HepG2 (cell line): ENCODE data around the gene SGSH. TPM values are rescaled to one million over a fixed set of nuclear protein-coding genes. Genes with fewer than 3 reads are reported as not detected.
A peak's percentile ranks its signal among the peaks of the same experiment; 100 is the strongest.

Experiments used
- ATAD3A ChIP-seq: sonication (generic); formaldehyde crosslinking; IDR thresholded peaks from 2 replicates; pipeline ENCODE4 v1.4.0; 2020; ENCODE audit warnings: missing genetic modification reagents
- CHD4 ChIP-seq: fragments of 200-600 bp; sonication (generic); IDR thresholded peaks from 2 replicates; pipeline ENCODE4 v1.7.0; 2017; ENCODE audit warnings: mild to moderate bottlenecking, low read length, borderline replicate concordance
- GTF3A ChIP-seq: sonication (generic); formaldehyde crosslinking; conservative IDR thresholded peaks from 2 replicates; pipeline ENCODE4 v1.4.0; 2020; ENCODE audit warnings: mild to moderate bottlenecking, missing genetic modification reagents
- HNRNPH1 ChIP-seq: fragments of 200-400 bp; formaldehyde crosslinking; optimal IDR thresholded peaks from 2 replicates; pipeline ENCODE3; 2017; ENCODE audit warnings: mild to moderate bottlenecking, low read depth, low read length
- HOXA5 ChIP-seq: sonication (generic); formaldehyde crosslinking; IDR thresholded peaks from 2 replicates; pipeline ENCODE4 v1.4.0; 2020; ENCODE audit warnings: missing genetic modification reagents
- LCORL ChIP-seq, 2 experiments: fragments of 450-650 bp in 1 of 2; sonication (generic) in 1 of 2; formaldehyde crosslinking in 1 of 2; IDR thresholded peaks; 2 replicates each; pipeline versions ENCODE4 v1.5.0 to v1.6.1; 2017 to 2020; ENCODE audit warnings: antibody characterized with exemption in 1 of 2, missing genetic modification reagents in 1 of 2
- MAFG ChIP-seq: sonication (generic); formaldehyde crosslinking; IDR thresholded peaks from 2 replicates; pipeline ENCODE4 v1.5.1; 2020; ENCODE audit warnings: mild to moderate bottlenecking, missing genetic modification reagents
- MAZ ChIP-seq, 2 experiments: sonication (generic) in 1 of 2; formaldehyde crosslinking in 1 of 2; IDR thresholded peaks; 2 replicates each; pipeline versions ENCODE4 v1.5.0 to v1.6.1; 2012 to 2020; ENCODE audit warnings: low read depth in 2 of 2, mild to moderate bottlenecking in 2 of 2, borderline replicate concordance in 1 of 2, improper control_type of control experiment in 1 of 2, low read length in 1 of 2, missing genetic modification reagents in 1 of 2, moderate library complexity in 1 of 2
- MEF2D ChIP-seq: sonication (generic); formaldehyde crosslinking; IDR thresholded peaks from 2 replicates; pipeline ENCODE4 v1.5.1; 2020; ENCODE audit warnings: mild to moderate bottlenecking, missing genetic modification reagents
- PTBP1 ChIP-seq: fragments of 200-400 bp; formaldehyde crosslinking; IDR thresholded peaks from 2 replicates; pipeline ENCODE4 v1.6.1; 2018; ENCODE audit warnings: low read length, low read depth; ENCODE audit not compliant: poor library complexity, severe bottlenecking
- RARG ChIP-seq: sonication (generic); formaldehyde crosslinking; IDR thresholded peaks from 2 replicates; pipeline ENCODE4 v1.4.0; 2020; ENCODE audit warnings: low read depth, mild to moderate bottlenecking, missing genetic modification reagents
- REPIN1 ChIP-seq: sonication (generic); formaldehyde crosslinking; IDR thresholded peaks from 2 replicates; pipeline ENCODE4 v1.8.0; 2022; ENCODE audit warnings: missing genetic modification reagents, low read depth, mild to moderate bottlenecking, borderline replicate concordance
- SMARCC2 ChIP-seq: fragments of 450-650 bp; IDR thresholded peaks from 2 replicates; pipeline ENCODE4 v1.6.1; 2017; ENCODE audit warnings: antibody characterized with exemption, mild to moderate bottlenecking
- ZFP62 ChIP-seq: sonication (generic); formaldehyde crosslinking; IDR thresholded peaks from 2 replicates; pipeline ENCODE4 v1.4.0; 2020; ENCODE audit warnings: missing genetic modification reagents
- ZNF713 ChIP-seq: sonication (generic); formaldehyde crosslinking; IDR thresholded peaks from 2 replicates; pipeline ENCODE4 v1.4.0; 2020; ENCODE audit warnings: mild to moderate bottlenecking, missing genetic modification reagents
- ZNF816 ChIP-seq: sonication (generic); formaldehyde crosslinking; IDR thresholded peaks from 2 replicates; pipeline ENCODE4 v1.8.0; 2022; ENCODE audit warnings: missing genetic modification reagents, mild to moderate bottlenecking, borderline replicate concordance
- polyA plus RNA-seq, 8 experiments: library from polyadenylated mRNA; depleted of rRNA in 3 of 8; stranded (reverse) in 7 of 8; unstranded in 1 of 8; fragments of >200 nt; fragmentation: Illumina TruSeq in 4 of 8; extraction: Trizol in 4 of 8; gene quantifications; 2 replicates each; pipeline versions ENCODE4 v1.2.1 to v1.2.3, GENCODE V29; 2011 to 2016; ENCODE audit warnings: low read depth in 4 of 8, missing spikeins in 1 of 8, mixed read lengths in 1 of 8; ENCODE audit not compliant: insufficient read depth in 1 of 8
- total RNA-seq, 5 experiments: library from RNA; depleted of rRNA; stranded (reverse); fragments of >200 nt; fragmentation: Illumina TruSeq; extraction: Trizol; gene quantifications; 2 replicates each; pipeline ENCODE4 v1.2.3, GENCODE V29; 2016; ENCODE audit warnings: low read depth in 1 of 5
- TF ChIP-seq, protein P1 (sequence below): sonication (generic); formaldehyde crosslinking; IDR thresholded peaks from 2 replicates; pipeline ENCODE4 v1.8.1; 2023; ENCODE audit warnings: missing genetic modification reagents, mild to moderate bottlenecking, borderline replicate concordance
- TF ChIP-seq, protein P2 (sequence below): sonication (generic); formaldehyde crosslinking; IDR thresholded peaks from 2 replicates; pipeline ENCODE4 v1.4.0; 2020; ENCODE audit warnings: missing genetic modification reagents
- TF ChIP-seq, protein P3 (sequence below): sonication (generic); formaldehyde crosslinking; IDR thresholded peaks from 2 replicates; pipeline ENCODE4 v1.4.0; 2020; ENCODE audit warnings: mild to moderate bottlenecking, missing genetic modification reagents, borderline replicate concordance
- TF ChIP-seq, protein P4 (sequence below): sonication (generic); formaldehyde crosslinking; conservative IDR thresholded peaks from 2 replicates; pipeline ENCODE4 v1.4.0; 2020; ENCODE audit warnings: missing genetic modification reagents

The SGSH gene
- total and polyA plus RNA-seq, 2 of the 13 experiments (the other 11 are each of a cell fraction or from before 2014, with no cell fraction given) = 12.2 to 17.6 TPM

DNA sequence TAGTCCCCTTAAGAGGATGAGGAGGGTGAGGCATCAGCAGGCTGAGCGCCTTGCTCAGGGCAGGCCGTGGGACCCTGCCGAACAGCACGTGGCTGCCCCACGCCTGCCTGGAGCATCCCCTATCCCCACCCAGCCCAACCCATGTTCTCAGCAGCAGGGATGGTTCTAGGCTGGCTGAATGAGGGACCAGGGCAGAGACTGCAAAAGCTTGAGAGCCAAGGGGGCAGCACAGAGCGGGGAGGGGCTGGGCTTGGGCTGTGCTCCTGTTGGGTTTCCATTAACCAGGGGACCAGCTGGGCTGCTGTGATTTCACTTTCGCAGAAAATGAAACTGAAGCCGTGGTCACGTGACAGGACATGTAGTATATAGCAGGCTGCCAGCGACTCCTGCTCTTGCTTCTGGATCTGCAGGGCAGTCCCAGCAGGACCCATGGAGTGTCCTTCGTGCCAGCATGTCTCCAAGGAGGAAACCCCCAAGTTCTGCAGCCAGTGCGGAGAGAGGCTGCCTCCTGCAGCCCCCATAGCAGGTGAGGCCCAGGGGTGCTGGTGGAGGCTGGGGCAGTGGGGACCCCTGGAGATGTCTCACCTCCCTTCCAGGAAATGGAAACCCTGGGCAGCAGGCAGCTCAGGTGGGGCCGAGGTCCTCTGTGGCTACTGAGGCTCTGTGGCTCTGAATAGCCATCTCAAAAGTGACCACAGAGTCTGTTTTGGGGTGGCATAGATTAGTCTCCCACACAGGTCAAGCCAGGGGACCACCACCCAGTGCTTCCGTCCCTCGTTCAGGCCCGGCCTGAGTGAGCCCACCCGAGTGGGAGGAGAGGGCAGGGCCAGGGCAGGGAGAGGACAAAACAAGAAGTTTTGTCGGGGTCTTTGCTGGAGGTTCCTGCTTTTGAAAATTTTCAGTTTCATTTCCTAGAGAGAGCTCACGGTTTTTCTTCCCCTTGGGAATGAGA is 43.4 kb upstream of the SGSH start (continued):
- TF ChIP-seq ZNF713 (CRISPR knock-in tag) = no peak
- no peak for TF ChIP-seq SMARCC2
- no peak for TF ChIP-seq ZNF816 (CRISPR knock-in tag)
- no peak for TF ChIP-seq ATAD3A (CRISPR knock-in tag)
- TF ChIP-seq MEF2D = peak; percentile 76
- TF ChIP-seq RARG (CRISPR knock-in tag) = no peak
- TF ChIP-seq LCORL (IDR thresholded peaks at IDR 0.05) = peak; percentile 77
- no peak; the same call in 1 of the 2 replicates for TF ChIP-seq LCORL (CRISPR knock-in tag; IDR thresholded peaks at IDR 0.05)
- TF ChIP-seq REPIN1 (CRISPR knock-in tag) = peak; percentile 83
- TF ChIP-seq HNRNPH1 = peak; percentile 34
- no peak for TF ChIP-seq PTBP1
- TF ChIP-seq MAFG (CRISPR knock-in tag) = no peak
- no peak for TF ChIP-seq ZFP62 (CRISPR knock-in tag)
- TF ChIP-seq, protein P1, sequence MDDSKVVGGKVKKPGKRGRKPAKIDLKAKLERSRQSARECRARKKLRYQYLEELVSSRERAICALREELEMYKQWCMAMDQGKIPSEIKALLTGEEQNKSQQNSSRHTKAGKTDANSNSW (CRISPR knock-in tag) = peak; percentile 73; the same call in 1 of the 2 replicates
- TF ChIP-seq, protein P2, sequence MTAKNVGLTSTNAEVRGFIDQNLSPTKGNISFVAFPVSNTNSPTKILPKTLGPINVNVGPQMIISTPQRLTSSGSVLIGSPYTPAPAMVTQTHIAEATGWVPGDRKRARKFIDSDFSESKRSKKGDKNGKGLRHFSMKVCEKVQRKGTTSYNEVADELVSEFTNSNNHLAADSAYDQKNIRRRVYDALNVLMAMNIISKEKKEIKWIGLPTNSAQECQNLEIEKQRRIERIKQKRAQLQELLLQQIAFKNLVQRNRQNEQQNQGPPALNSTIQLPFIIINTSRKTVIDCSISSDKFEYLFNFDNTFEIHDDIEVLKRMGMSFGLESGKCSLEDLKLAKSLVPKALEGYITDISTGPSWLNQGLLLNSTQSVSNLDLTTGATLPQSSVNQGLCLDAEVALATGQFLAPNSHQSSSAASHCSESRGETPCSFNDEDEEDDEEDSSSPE (CRISPR knock-in tag) = no peak
- TF ChIP-seq MAZ (IDR thresholded peaks at IDR 0.05; ENCODE audit: borderline replicate concordance, low read depth, low read length) = no peak
- no peak; the same call in 1 of the 2 replicates for TF ChIP-seq MAZ (CRISPR knock-in tag; IDR thresholded peaks at IDR 0.05; ENCODE audit: low read depth)
- no peak; the same call in 1 of the 2 replicates for TF ChIP-seq GTF3A (CRISPR knock-in tag)
- TF ChIP-seq, protein P3, sequence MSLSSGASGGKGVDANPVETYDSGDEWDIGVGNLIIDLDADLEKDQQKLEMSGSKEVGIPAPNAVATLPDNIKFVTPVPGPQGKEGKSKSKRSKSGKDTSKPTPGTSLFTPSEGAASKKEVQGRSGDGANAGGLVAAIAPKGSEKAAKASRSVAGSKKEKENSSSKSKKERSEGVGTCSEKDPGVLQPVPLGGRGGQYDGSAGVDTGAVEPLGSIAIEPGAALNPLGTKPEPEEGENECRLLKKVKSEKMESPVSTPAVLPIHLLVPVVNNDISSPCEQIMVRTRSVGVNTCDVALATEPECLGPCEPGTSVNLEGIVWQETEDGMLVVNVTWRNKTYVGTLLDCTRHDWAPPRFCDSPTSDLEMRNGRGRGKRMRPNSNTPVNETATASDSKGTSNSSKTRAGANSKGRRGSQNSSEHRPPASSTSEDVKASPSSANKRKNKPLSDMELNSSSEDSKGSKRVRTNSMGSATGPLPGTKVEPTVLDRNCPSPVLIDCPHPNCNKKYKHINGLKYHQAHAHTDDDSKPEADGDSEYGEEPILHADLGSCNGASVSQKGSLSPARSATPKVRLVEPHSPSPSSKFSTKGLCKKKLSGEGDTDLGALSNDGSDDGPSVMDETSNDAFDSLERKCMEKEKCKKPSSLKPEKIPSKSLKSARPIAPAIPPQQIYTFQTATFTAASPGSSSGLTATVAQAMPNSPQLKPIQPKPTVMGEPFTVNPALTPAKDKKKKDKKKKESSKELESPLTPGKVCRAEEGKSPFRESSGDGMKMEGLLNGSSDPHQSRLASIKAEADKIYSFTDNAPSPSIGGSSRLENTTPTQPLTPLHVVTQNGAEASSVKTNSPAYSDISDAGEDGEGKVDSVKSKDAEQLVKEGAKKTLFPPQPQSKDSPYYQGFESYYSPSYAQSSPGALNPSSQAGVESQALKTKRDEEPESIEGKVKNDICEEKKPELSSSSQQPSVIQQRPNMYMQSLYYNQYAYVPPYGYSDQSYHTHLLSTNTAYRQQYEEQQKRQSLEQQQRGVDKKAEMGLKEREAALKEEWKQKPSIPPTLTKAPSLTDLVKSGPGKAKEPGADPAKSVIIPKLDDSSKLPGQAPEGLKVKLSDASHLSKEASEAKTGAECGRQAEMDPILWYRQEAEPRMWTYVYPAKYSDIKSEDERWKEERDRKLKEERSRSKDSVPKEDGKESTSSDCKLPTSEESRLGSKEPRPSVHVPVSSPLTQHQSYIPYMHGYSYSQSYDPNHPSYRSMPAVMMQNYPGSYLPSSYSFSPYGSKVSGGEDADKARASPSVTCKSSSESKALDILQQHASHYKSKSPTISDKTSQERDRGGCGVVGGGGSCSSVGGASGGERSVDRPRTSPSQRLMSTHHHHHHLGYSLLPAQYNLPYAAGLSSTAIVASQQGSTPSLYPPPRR (CRISPR knock-in tag) = no peak
- no peak for TF ChIP-seq CHD4
- TF ChIP-seq HOXA5 (CRISPR knock-in tag) = peak; percentile 69; the same call in 1 of the 2 replicates
- TF ChIP-seq, protein P4, sequence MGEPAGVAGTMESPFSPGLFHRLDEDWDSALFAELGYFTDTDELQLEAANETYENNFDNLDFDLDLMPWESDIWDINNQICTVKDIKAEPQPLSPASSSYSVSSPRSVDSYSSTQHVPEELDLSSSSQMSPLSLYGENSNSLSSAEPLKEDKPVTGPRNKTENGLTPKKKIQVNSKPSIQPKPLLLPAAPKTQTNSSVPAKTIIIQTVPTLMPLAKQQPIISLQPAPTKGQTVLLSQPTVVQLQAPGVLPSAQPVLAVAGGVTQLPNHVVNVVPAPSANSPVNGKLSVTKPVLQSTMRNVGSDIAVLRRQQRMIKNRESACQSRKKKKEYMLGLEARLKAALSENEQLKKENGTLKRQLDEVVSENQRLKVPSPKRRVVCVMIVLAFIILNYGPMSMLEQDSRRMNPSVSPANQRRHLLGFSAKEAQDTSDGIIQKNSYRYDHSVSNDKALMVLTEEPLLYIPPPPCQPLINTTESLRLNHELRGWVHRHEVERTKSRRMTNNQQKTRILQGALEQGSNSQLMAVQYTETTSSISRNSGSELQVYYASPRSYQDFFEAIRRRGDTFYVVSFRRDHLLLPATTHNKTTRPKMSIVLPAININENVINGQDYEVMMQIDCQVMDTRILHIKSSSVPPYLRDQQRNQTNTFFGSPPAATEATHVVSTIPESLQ (CRISPR knock-in tag) = no peak
